Loucy (cell line): ENCODE data around the gene ARHGEF39.

Experiments used
- H2AFZ ChIP-seq: fragments of 200-600 bp; sonication (generic); 2 replicates; pipeline ENCODE4 v1.6.0; 2016; ENCODE audit warnings: antibody characterized with exemption, mild to moderate bottlenecking, low read length, moderate library complexity
- H3F3A ChIP-seq: fragments of 200-600 bp; 2 replicates; pipeline ENCODE4 v1.6.0; 2016; ENCODE audit warnings: antibody characterized with exemption, low read depth, mild to moderate bottlenecking
- H3K27me3 ChIP-seq: fragments of 200-600 bp; sonication (generic); 2 replicates; pipeline ENCODE4 v1.6.1; 2014; ENCODE audit warnings: low read length, mild to moderate bottlenecking; ENCODE audit not compliant: insufficient read depth, poor library complexity, severe bottlenecking
- H3K36me3 ChIP-seq: fragments of 200-600 bp; sonication (generic); 2 replicates; pipeline ENCODE4 v1.6.1; 2016; ENCODE audit warnings: low read length; ENCODE audit not compliant: insufficient read depth
- H3K4me1 ChIP-seq: fragments of 200-600 bp; sonication (generic); 2 replicates; pipeline ENCODE4 v1.5.1; 2014; ENCODE audit warnings: low read length, mild to moderate bottlenecking; ENCODE audit not compliant: insufficient read depth, poor library complexity, severe bottlenecking
- H3K4me2 ChIP-seq: fragments of 200-600 bp; sonication (generic); 2 replicates; pipeline ENCODE4 v1.6.0; 2014; ENCODE audit warnings: antibody characterized with exemption, low read length, low read depth, mild to moderate bottlenecking; ENCODE audit not compliant: poor library complexity, severe bottlenecking
- H3K4me3 ChIP-seq: fragments of 200-600 bp; sonication (generic); 2 replicates; pipeline ENCODE4 v1.5.1; 2014; ENCODE audit warnings: low read length, mild to moderate bottlenecking, mixed read lengths; ENCODE audit not compliant: poor library complexity, severe bottlenecking
- H3K79me2 ChIP-seq: fragments of 200-600 bp; sonication (generic); 2 replicates; pipeline ENCODE4 v1.6.1; 2014; ENCODE audit warnings: low read length; ENCODE audit not compliant: insufficient read depth
- H3K9ac ChIP-seq: fragments of 200-600 bp; sonication (generic); 2 replicates; pipeline ENCODE4 v1.6.0; 2014; ENCODE audit warnings: mild to moderate bottlenecking, low read depth, low read length, moderate library complexity; ENCODE audit not compliant: poor library complexity, severe bottlenecking
- H3K9me2 ChIP-seq: fragments of 200-600 bp; sonication (generic); replicated peaks from 2 replicates; pipeline ENCODE4 v1.6.1; 2016; ENCODE audit warnings: low read depth, low read length, mixed read lengths
- H3K9me3 ChIP-seq: fragments of 200-600 bp; sonication (generic); 2 replicates; pipeline ENCODE4 v1.6.1; 2014; ENCODE audit warnings: mild to moderate bottlenecking, antibody characterized with exemption, low read length, low read depth; ENCODE audit not compliant: insufficient read depth
- H4K20me1 ChIP-seq: fragments of 200-600 bp; sonication (generic); 2 replicates; pipeline ENCODE4 v1.6.0; 2014; ENCODE audit warnings: antibody characterized with exemption, low read length, mild to moderate bottlenecking; ENCODE audit not compliant: insufficient read depth, poor library complexity, severe bottlenecking
- EZH2phosphoT487 ChIP-seq: fragments of 200-600 bp; IDR thresholded peaks from 2 replicates; pipeline ENCODE4 v1.6.1; 2018; ENCODE audit warnings: antibody characterized with exemption, mild to moderate bottlenecking, moderate library complexity, borderline replicate concordance
- TF ChIP-seq, protein P1 (sequence below): fragments of 200-600 bp; sonication (generic); conservative IDR thresholded peaks from 2 replicates; pipeline ENCODE4 v1.5.1; 2014; ENCODE audit warnings: mild to moderate bottlenecking, antibody characterized with exemption, low read length

Gene ARHGEF39

DNA sequence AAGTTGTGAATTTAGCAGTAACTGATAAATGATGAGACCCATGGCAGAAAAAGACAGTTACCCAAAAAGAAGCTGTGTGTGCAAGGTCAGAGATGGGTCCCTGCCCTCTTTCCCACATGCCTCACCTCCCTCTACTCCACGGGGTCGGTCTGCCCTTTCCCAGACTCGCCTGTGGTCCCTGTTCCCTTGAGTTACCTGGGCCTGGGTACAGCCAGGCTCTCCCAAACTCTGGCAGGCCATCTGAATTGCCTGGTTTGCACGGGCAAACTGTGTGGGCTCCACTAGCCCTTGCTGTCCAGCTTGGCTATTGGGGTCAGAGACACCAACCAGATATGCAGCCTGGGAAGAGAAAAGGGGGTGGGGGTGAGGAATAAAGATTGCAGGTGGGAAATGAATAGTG is 43.2 kb upstream of the ARHGEF39 start:
- Histone ChIP-seq H3F3A (no peaks in the 10 kb centered on the region), H3K9me2 (no peaks in the 10 kb centered on the region), H3K79me2 (no peaks in the 10 kb centered on the region), H3K36me3 (peaks cover 92% of the 10 kb centered on the region), H3K9me3 (no peaks in the 10 kb centered on the region), H3K4me3 (no peak overlapping the region), H4K20me1 (peaks cover 5% of the 10 kb centered on the region), H3K4me2 (no peak overlapping the region), H3K9ac (no peak overlapping the region), H3K27me3 (no peaks in the 10 kb centered on the region), H3K4me1 (no peaks in the 10 kb centered on the region), H2AFZ (no peak overlapping the region)
- no peak for TF ChIP-seq EZH2phosphoT487
- TF ChIP-seq, protein P1, sequence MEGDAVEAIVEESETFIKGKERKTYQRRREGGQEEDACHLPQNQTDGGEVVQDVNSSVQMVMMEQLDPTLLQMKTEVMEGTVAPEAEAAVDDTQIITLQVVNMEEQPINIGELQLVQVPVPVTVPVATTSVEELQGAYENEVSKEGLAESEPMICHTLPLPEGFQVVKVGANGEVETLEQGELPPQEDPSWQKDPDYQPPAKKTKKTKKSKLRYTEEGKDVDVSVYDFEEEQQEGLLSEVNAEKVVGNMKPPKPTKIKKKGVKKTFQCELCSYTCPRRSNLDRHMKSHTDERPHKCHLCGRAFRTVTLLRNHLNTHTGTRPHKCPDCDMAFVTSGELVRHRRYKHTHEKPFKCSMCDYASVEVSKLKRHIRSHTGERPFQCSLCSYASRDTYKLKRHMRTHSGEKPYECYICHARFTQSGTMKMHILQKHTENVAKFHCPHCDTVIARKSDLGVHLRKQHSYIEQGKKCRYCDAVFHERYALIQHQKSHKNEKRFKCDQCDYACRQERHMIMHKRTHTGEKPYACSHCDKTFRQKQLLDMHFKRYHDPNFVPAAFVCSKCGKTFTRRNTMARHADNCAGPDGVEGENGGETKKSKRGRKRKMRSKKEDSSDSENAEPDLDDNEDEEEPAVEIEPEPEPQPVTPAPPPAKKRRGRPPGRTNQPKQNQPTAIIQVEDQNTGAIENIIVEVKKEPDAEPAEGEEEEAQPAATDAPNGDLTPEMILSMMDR, result no peak

DNA sequence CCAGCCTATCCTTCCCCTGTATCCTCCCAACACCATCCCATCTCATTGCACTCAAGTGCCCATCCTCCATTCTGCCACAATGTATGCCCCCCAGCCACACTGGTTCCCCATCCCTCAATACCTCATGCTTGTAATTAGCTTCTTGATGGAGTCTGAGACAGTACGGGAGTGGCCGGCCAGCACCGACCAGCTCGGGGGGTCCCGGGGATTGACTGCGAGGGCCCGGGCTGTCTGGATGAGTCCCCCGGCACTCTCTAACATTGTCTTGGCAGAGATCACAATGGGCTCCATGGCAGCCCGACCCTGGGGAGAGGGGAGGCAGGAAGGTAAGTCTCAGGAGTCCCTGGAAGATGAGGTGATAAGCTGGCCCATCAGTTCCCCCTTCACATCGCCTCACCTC is 42.0 kb upstream of the ARHGEF39 start:
- Histone ChIP-seq H4K20me1 (peaks cover 5% of the 10 kb centered on the region), H3K27me3 (no peaks in the 10 kb centered on the region), H3K4me1 (no peaks in the 10 kb centered on the region), H3K9ac (no peak overlapping the region), H3K4me3 (no peak overlapping the region), H3K9me2 (no peaks in the 10 kb centered on the region), H3K79me2 (no peaks in the 10 kb centered on the region), H2AFZ (no peak overlapping the region), H3K9me3 (no peaks in the 10 kb centered on the region), H3K36me3 (peaks cover 93% of the 10 kb centered on the region), H3K4me2 (no peak overlapping the region), H3F3A (no peaks in the 10 kb centered on the region)
- TF ChIP-seq, protein P1, result no peak
- TF ChIP-seq EZH2phosphoT487, result no peak

DNA sequence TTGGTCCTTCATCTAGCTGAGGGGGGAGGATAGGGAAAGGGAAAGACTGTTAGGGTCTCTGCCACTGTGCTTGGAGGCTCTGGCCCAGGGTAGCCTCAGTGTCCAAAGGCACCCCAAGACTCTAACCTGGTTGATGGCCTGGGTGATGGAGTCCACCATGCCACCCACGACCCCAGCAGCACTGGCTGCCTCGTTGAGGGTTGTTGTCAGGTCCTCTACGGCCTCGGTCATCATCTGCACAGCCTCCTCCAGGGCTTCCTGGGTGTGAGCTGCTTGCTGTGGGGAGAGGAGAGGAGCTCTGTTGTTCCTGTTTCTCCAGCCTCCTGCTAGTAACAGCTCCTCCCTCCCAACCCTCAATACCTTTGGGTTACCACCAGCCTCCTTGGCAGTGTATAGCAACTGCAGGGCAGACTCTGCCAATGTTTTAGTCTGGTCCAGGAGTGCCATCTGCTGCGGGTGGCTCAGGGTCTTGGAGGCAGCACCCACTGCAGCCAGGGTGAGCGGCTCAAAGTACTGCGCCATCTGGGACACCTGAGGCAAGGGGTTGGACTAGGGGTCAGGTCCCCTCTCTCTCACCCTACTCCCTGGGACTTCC is 40.9 kb upstream of the ARHGEF39 start:
- peaks cover 93% of the 10 kb centered on the region for H3K36me3 ChIP-seq
- no peaks in the 10 kb centered on the region for H3K79me2 ChIP-seq
- no peak overlapping the region for H3K4me2 ChIP-seq
- no peaks in the 10 kb centered on the region for H3K9me2 ChIP-seq
- no peak for TF ChIP-seq EZH2phosphoT487
- TF ChIP-seq, protein P1, result no peak
- H3K9ac ChIP-seq, result no peak overlapping the region
- H2AFZ ChIP-seq, result no peak overlapping the region
- no peaks in the 10 kb centered on the region for H3K4me1 ChIP-seq
- no peak overlapping the region for H3K4me3 ChIP-seq
- H3K27me3 ChIP-seq, result no peaks in the 10 kb centered on the region
- H3K9me3 ChIP-seq, result no peaks in the 10 kb centered on the region
- peaks cover 5% of the 10 kb centered on the region for H4K20me1 ChIP-seq
- no peaks in the 10 kb centered on the region for H3F3A ChIP-seq
